Thyroid gland (tissue), 4 donors: ENCODE data around the gene CAMKMT.

Source experiments
- POLR2A ChIP-seq, 2 donors: fragments of 450-650 bp; IDR thresholded peaks; one replicate each; pipeline ENCODE4 v1.6.1; 2017; ENCODE audit warnings: antibody characterized with exemption in 2 of 2, mild to moderate bottlenecking in 2 of 2, moderate library complexity in 1 of 2
- TF ChIP-seq, protein P1 (sequence below), 6 experiments: fragments of 200-600 bp in 3 of 6; fragments of 450-650 bp in 3 of 6; sonication (generic) in 3 of 6; IDR thresholded peaks; one replicate each; pipeline ENCODE4 v1.5.1; 2016 to 2019; ENCODE audit warnings: antibody characterized with exemption in 6 of 6, mild to moderate bottlenecking in 2 of 6, inconsistent platforms in 1 of 6, moderate library complexity in 1 of 6

DNA sequence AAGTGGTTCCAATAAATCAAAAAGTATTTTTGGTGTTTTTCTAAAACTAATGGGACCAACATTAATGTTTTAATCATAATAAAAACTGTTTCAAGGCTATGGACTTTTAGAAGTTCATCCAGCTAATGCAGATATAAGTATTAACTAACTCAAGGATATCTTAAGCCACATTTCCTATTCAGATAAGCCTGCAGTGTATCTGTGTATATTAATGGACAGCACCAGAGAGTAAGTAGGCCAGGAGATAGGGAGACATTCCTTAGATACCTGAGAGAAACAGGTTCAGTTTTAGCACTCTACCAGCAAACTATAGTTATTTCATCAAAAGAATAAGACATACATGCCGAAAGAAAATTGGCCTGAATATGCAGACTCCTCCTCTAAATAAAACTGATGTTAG, 27.8 kb upstream of the CAMKMT start:
- TF ChIP-seq, protein P1, sequence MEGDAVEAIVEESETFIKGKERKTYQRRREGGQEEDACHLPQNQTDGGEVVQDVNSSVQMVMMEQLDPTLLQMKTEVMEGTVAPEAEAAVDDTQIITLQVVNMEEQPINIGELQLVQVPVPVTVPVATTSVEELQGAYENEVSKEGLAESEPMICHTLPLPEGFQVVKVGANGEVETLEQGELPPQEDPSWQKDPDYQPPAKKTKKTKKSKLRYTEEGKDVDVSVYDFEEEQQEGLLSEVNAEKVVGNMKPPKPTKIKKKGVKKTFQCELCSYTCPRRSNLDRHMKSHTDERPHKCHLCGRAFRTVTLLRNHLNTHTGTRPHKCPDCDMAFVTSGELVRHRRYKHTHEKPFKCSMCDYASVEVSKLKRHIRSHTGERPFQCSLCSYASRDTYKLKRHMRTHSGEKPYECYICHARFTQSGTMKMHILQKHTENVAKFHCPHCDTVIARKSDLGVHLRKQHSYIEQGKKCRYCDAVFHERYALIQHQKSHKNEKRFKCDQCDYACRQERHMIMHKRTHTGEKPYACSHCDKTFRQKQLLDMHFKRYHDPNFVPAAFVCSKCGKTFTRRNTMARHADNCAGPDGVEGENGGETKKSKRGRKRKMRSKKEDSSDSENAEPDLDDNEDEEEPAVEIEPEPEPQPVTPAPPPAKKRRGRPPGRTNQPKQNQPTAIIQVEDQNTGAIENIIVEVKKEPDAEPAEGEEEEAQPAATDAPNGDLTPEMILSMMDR (IDR thresholded peaks at IDR 0.05) = no peak
- no peak for TF ChIP-seq POLR2A (IDR thresholded peaks at IDR 0.05)
